Measurements from ENCODE around the gene RINT1.

- no peak for TF ChIP-seq CTCF (IDR thresholded peaks at IDR 0.05)
- TF ChIP-seq POLR2A (IDR thresholded peaks at IDR 0.05) = no peak
Measured at GRCh38 chr7:105611856-105612775, 80.1 kb downstream of the RINT1 start.

Data from testis (tissue), 2 donors.